Measurements from ENCODE around the gene MYL1. TPM values are rescaled to one million over a fixed set of nuclear protein-coding genes. Genes with fewer than 3 reads are reported as not detected.

The MYL1 gene
- polyA plus RNA-seq, 3 donors from 2014 or later: not detected

DNA sequence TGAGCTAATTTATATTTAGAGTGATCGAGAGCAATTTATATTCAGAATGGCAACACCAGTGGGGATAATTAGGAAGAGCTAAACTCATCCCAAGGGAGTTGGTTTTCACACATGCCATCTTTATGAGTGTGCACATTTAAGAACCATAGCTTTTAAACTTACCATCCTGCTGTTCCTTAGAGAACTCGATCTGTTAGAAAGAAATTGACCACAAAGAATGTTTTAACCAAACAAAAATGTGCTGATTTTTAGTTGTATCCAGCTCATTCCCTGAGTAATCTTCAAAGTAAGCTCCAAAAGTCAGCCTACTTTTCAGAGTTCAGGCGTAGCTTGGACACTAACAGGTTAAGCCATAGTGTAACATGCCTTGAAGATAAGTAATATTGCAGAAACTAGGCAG is 12.6 kb downstream of the MYL1 start:
- H3K27ac Mint-ChIP-seq: no peak overlapping the region
- no peak overlapping the region for H3K4me3 Mint-ChIP-seq
- H3K36me3 Mint-ChIP-seq: no peaks in the 10 kb centered on the region
- H3K27me3 Mint-ChIP-seq (ENCODE audit: low read depth in 3 of 3): peaks cover 0 to under 1% (median 0%) of the 10 kb centered on the region in 3 donors
- H3K4me1 Mint-ChIP-seq: no peaks in the 10 kb centered on the region
- H3K9me3 Mint-ChIP-seq: peaks cover 0 to 8% (median 4%) of the 10 kb centered on the region in 6 donors
- no peak for DNase-seq

DNA sequence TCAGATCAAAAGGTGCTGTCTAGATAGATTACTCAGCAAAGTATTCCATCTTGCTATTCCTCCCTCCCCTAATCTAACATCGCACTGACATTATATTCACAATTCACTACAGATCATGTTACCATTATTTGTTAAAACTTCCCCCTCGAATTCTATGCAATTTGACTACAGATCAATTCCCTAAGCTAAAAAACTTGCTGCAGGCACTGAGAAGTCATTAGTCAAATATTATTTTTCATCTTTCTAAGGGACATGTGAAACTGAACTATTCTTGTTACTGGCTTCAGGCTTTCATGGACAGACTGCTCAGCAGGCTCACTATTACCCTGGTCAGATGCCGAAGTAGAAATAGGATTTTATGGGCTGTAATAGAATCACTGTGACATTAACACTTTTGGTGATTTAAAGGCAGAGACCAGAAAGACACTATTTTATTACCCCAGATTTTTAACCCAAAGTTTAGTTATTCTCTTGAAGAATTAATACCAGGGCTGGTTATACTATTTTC is 15.1 kb downstream of the MYL1 start:
- Mint-ChIP-seq H3K9me3 (peaks cover 0 to 4% (median under 1%) of the 10 kb centered on the region in 6 donors), H3K4me3 (no peak overlapping the region), H3K4me1 (no peaks in the 10 kb centered on the region), H3K27ac (no peak overlapping the region), H3K36me3 (no peaks in the 10 kb centered on the region), H3K27me3 (ENCODE audit: low read depth in 3 of 3) (no peaks in the 10 kb centered on the region)
- no peak for DNase-seq

DNA sequence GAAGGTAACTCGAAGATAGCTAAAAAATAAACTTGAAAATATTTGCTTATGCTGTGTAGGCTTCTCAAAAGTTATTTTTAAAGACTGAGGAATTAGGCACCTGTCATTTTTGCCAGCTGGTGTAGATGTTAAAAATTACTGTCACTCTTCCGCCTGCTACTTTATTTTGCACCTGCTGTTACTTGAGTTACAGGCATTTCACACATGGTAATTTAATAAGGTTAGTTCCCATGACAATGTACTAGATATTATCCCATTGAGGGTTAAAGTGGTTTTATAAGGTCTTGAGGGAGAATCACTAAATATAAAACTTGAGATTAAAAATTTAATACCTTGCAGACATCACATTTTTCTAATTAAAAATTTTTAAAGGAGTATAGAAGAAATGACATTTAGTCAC is 26.6 kb downstream of the MYL1 start:
- H3K9me3 Mint-ChIP-seq: peaks cover 0 to 9% (median 5%) of the 10 kb centered on the region in 6 donors
- no peaks in the 10 kb centered on the region for H3K36me3 Mint-ChIP-seq
- H3K4me3 Mint-ChIP-seq: no peak overlapping the region
- H3K27me3 Mint-ChIP-seq (ENCODE audit: low read depth in 3 of 3): peaks cover 0 to 2% (median 2%) of the 10 kb centered on the region in 3 donors
- H3K4me1 Mint-ChIP-seq: no peaks in the 10 kb centered on the region
- DNase-seq: no peak
- no peak overlapping the region for H3K27ac Mint-ChIP-seq

DNA sequence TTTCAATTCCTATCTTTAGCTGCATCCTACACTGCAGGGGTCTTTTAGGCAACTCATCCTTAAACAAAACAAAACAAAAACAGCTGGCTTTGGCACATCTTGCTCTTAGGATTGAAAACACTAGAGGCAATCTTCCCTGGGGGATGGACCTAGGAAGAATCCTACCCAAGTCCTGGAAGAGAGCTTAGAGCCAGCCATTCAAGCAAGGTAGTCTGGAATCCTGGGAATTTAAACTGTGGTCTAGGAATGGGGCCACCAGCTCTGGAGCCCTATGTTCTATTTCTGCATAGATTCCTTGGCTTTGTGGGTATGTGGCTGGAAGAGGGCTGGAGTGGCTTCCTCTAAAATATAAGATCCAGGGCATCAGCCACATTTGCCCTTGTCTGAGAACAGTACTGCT is 27.7 kb downstream of the MYL1 start:
- DNase-seq: no peak
- H3K27me3 Mint-ChIP-seq (ENCODE audit: low read depth in 3 of 3): peaks cover 0 to 2% (median 2%) of the 10 kb centered on the region in 3 donors
- H3K36me3 Mint-ChIP-seq: no peaks in the 10 kb centered on the region

DNA sequence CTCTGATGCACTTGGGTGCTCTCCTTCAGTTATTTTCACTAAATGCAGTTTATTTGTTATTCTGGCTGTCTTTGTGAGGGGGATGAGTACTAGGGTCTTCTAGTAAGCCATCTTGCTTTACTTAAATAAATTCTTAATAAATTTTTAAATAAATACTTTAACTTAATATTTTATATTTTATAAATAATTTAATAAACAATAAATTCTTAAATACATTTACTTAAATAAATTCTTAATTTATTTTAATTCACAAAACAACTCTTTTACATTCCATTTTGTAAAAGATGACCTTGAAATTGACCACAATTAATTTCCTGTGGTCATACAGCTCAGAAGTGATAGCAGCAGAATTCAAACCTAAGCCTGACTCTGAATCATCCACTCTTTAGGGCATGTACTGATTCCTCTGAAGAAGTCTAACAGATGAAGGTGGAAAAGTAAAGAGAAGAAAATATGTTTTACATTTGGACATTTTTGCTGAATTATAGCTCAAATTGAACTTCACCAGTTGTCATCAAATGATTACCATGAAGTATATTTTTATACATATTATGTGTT is 28.8 kb downstream of the MYL1 start:
- peaks cover 0 to 2% (median 2%) of the 10 kb centered on the region in 3 donors for H3K27me3 Mint-ChIP-seq (ENCODE audit: low read depth in 3 of 3)
- peaks cover 0 to 15% (median 5%) of the 10 kb centered on the region in 6 donors for H3K9me3 Mint-ChIP-seq
- H3K4me1 Mint-ChIP-seq: no peaks in the 10 kb centered on the region
- H3K27ac Mint-ChIP-seq: no peak overlapping the region
- DNase-seq: no peak
- no peak overlapping the region for H3K4me3 Mint-ChIP-seq
- H3K36me3 Mint-ChIP-seq: no peaks in the 10 kb centered on the region

More for the DNA sequence above, 27.7 kb downstream of the MYL1 start:
- Mint-ChIP-seq H3K27ac (no peak overlapping the region), H3K4me3 (no peak overlapping the region), H3K4me1 (no peaks in the 10 kb centered on the region), H3K9me3 (peaks cover 0 to 15% (median 5%) of the 10 kb centered on the region in 6 donors)

DNA sequence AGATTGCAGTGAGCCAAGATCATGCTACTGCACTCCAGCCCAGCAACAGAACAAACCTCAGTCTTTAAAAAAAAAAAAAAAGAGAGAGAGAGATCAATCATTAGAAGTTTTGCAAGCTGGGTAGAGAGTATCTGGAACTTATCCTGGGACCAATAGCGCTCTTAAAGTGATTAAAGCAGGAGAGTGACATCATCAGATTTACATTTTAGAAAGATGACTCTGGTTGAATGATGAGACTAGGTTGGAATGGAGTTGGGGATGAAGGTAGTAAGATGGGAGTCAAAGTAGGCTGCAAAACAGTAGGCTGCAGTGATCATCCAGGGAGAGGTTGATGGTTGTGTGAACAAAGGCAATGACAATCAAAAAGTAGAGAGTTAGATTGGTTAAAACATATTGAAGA is 37.8 kb downstream of the MYL1 start:
- Mint-ChIP-seq H3K27ac (no peak overlapping the region), H3K4me1 (no peaks in the 10 kb centered on the region), H3K4me3 (no peak overlapping the region), H3K27me3 (ENCODE audit: low read depth in 3 of 3) (peaks cover 0 to 2% (median 0%) of the 10 kb centered on the region in 3 donors), H3K9me3 (peaks cover 0 to 5% (median 0%) of the 10 kb centered on the region in 6 donors), H3K36me3 (no peaks in the 10 kb centered on the region)
- DNase-seq: no peak

DNA sequence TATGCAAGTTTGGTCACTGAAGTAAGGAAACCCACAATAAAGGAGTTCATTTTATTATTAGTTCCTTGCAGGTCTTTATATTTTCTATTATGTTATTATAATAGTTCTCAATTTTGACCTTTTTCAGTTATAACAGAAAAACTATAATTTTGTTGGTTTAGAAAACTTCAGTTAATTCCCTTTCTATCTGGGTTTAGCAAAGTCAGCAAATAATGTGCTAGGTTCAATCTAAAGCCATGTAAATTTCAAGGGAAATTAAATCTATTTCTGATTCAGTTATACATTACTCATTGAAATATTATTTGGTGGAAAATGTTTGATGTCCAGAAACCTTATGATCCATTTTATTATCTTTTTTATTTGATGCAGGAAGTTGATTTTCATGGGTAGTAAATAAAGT is 43.7 kb downstream of the MYL1 start:
- Mint-ChIP-seq H3K27ac (no peak overlapping the region), H3K4me3 (no peak overlapping the region), H3K9me3 (peaks cover 0 to 2% (median 0%) of the 10 kb centered on the region in 6 donors), H3K4me1 (no peaks in the 10 kb centered on the region), H3K36me3 (no peaks in the 10 kb centered on the region), H3K27me3 (ENCODE audit: low read depth in 3 of 3) (peaks cover 0 to 2% (median 0%) of the 10 kb centered on the region in 3 donors)
- DNase-seq: no peak

DNA sequence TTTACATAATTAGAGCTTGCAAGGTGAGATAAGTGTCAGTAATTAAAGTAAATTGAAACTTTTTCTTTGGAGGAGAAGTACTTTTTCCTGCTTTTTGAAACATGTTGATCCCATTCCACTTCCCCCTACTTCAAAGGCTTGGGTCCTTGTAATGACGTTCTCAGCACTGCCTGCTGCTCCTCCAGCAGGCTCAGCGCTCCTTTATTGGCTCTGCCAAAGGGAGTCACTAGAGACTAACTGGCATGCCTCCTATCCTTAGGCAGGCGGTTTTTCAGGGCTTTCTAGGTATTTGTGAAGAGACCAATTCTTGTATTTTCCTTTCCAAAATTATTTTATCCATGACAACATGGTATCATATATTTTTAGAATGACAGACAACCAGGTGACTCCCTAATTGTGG is 45.8 kb downstream of the MYL1 start:
- no peaks in the 10 kb centered on the region for H3K4me1 Mint-ChIP-seq
- H3K9me3 Mint-ChIP-seq: peaks cover 0 to 2% (median 0%) of the 10 kb centered on the region in 6 donors
- H3K27me3 Mint-ChIP-seq (ENCODE audit: low read depth in 3 of 3): peaks cover 0 to 2% (median 2%) of the 10 kb centered on the region in 3 donors
- H3K4me3 Mint-ChIP-seq: no peak overlapping the region
- no peaks in the 10 kb centered on the region for H3K36me3 Mint-ChIP-seq
- DNase-seq: no peak
- no peak overlapping the region for H3K27ac Mint-ChIP-seq

DNA sequence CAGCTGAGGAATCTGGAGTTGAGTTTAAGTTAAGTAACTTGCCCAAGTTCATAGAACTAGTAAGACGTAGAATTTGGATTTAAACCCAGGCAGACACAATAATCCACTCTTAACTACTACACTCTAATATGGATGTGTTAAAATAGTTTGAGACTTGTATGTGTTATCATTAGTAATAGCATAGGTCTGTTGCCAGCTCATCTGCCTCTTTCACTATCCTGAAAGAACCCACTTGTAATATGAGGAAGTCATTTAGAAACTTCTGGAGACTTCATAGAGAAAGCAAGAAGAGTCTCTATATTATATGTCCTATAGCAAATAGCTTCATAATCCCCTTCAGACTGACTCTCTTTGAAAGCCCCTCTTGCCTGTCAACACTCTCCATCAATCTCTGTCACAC is 46.7 kb downstream of the MYL1 start:
- H3K27me3 Mint-ChIP-seq (ENCODE audit: low read depth in 3 of 3): peaks cover 0 to 2% (median 2%) of the 10 kb centered on the region in 3 donors
- H3K36me3 Mint-ChIP-seq: no peaks in the 10 kb centered on the region
- no peak overlapping the region for H3K27ac Mint-ChIP-seq
- no peak overlapping the region for H3K4me3 Mint-ChIP-seq
- no peaks in the 10 kb centered on the region for H3K9me3 Mint-ChIP-seq
- DNase-seq: no peak
- H3K4me1 Mint-ChIP-seq: no peaks in the 10 kb centered on the region

DNA sequence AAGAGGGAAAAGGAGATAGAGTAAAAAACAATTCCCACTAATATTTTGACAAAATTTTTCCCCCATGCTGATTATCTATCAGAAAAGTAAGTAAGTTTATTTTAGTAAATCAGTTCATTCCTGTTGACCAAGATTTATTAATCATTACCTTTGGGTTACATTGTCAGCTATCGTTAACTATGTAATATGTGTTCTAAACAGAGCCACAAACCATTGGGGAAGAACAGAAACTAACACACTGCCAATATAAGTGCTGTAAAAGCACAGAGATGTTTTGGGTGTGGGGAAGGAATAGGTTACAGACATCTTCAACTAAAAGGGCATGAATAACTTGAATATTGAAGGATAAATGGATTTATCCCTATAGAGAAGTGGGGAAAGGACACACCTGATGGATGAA is 47.3 kb downstream of the MYL1 start:
- no peak for DNase-seq
- Mint-ChIP-seq H3K9me3 (no peaks in the 10 kb centered on the region), H3K27me3 (ENCODE audit: low read depth in 3 of 3) (peaks cover 0 to 2% (median 2%) of the 10 kb centered on the region in 3 donors)

DNA sequence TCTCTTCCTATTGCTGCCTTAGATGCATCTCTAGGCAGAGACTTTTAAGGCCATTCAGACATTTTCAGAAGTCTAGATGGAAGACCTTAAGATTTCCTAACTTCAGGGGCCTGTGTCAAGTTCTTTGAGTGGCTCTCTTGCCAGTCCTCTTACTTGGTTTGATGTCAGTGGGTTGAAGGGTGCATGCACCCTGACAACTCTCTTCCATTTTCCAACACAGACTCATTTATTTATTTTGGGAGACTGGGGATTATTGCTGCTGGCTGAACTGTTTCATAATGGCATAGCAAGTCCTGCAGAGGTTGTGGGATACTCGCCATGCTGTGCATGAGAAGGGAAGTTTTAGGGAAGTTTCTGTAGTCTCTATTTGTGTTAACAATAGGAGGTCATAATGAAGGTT is 50.7 kb downstream of the MYL1 start:
- no peak for DNase-seq
- H3K4me1 Mint-ChIP-seq: no peaks in the 10 kb centered on the region
- peaks cover 0 to 4% (median 0%) of the 10 kb centered on the region in 6 donors for H3K9me3 Mint-ChIP-seq
- peaks cover 0 to 2% (median 2%) of the 10 kb centered on the region in 3 donors for H3K27me3 Mint-ChIP-seq (ENCODE audit: low read depth in 3 of 3)
- no peaks in the 10 kb centered on the region for H3K36me3 Mint-ChIP-seq
- H3K4me3 Mint-ChIP-seq: no peak overlapping the region
- H3K27ac Mint-ChIP-seq: no peak overlapping the region

More for the DNA sequence above, 47.3 kb downstream of the MYL1 start:
- no peak overlapping the region for H3K27ac Mint-ChIP-seq
- H3K36me3 Mint-ChIP-seq: no peaks in the 10 kb centered on the region
- H3K4me1 Mint-ChIP-seq: no peaks in the 10 kb centered on the region
- no peak overlapping the region for H3K4me3 Mint-ChIP-seq

DNA sequence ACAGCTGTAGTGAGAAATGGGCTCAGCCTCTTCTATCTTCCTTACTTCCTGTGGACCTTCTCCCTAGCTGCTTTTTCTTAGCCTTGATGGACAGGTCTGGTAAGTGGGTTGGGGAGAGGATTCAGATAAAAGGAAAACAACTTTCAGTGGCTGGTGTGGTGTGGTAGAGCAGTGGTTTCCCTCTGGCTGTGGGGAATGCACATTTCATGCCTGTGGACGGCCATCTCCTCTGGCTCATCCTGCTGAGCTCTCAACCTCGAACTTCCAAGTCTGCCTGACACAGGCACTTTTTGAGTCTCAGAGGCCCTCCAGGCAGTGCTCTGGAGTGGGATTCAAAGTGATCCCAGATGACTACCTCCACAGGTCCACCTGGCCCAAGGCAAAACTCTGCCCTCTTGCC is 51.1 kb downstream of the MYL1 start:
- H3K9me3 Mint-ChIP-seq: peaks cover 0 to 4% (median 0%) of the 10 kb centered on the region in 6 donors
- H3K4me1 Mint-ChIP-seq: no peaks in the 10 kb centered on the region
- DNase-seq: no peak
- no peaks in the 10 kb centered on the region for H3K36me3 Mint-ChIP-seq
- no peak overlapping the region for H3K27ac Mint-ChIP-seq
- no peak overlapping the region for H3K4me3 Mint-ChIP-seq
- H3K27me3 Mint-ChIP-seq (ENCODE audit: low read depth in 3 of 3): peaks cover 0 to 2% (median 0%) of the 10 kb centered on the region in 3 donors

DNA sequence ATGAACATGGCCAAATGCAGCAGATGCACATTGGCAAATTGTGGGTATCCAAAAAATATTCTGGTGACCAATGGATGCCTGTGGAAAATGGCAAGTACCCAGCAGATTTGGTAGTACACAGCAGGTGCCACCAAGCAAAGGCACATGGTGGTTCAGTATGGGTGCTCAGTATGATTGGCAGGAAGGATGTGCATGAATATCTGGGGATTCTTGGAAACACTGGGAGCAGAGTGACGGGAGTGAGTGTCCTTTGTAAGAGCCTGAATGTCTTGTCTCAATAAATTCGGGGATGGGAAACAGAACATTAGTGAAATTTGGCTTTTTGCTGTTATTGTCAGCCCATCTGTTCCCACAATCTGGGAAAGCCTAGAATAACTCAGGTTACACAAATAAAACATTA is 52.9 kb downstream of the MYL1 start:
- no peak for DNase-seq
- peaks cover 0 to 2% (median 0%) of the 10 kb centered on the region in 3 donors for H3K27me3 Mint-ChIP-seq (ENCODE audit: low read depth in 3 of 3)
- peaks cover 0 to 4% (median 0%) of the 10 kb centered on the region in 6 donors for H3K9me3 Mint-ChIP-seq
- no peaks in the 10 kb centered on the region for H3K4me1 Mint-ChIP-seq
- H3K27ac Mint-ChIP-seq: no peak overlapping the region
- H3K4me3 Mint-ChIP-seq: no peak overlapping the region
- no peaks in the 10 kb centered on the region for H3K36me3 Mint-ChIP-seq

DNA sequence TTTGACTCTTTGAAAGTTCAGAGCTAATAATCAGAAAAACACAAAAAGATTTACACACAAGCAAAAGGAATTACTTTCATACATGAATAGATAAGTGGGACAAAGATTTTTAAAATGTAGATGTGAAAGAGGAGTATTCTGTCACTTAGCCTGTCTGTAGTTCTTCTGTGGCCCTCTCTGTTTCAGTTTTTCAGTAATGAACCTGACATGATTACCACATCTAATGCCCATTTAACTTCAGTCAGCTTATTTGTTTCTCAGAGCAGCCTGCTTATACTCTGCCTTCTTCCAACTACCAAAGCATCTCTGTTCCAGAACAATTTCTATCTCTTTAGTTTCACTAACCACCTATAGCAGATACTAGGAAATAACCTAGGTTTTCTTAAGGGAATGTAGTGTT is 55.3 kb downstream of the MYL1 start:
- Mint-ChIP-seq H3K27ac (no peak overlapping the region), H3K27me3 (ENCODE audit: low read depth in 3 of 3) (no peaks in the 10 kb centered on the region), H3K36me3 (no peaks in the 10 kb centered on the region), H3K4me1 (no peaks in the 10 kb centered on the region), H3K4me3 (no peak overlapping the region), H3K9me3 (peaks cover 0 to 4% (median 0%) of the 10 kb centered on the region in 6 donors)
- DNase-seq: no peak
